GM12875 (cell line): Measurements from ENCODE around the gene PBRM1.
A peak's percentile ranks its signal among the peaks of the same experiment; 100 is the strongest.

Source experiments
- H3K4me3 ChIP-seq: one replicate; pipeline ENCODE4 v1.5.1; 2011; ENCODE audit warnings: low read depth, low read length, control low read depth
- TF ChIP-seq, protein P1 (sequence below): IDR thresholded peaks from 2 replicates; pipeline ENCODE4 v1.5.1; 2011; ENCODE audit warnings: low read depth, mild to moderate bottlenecking, control low read depth, inconsistent platforms, low read length, moderate library complexity, borderline replicate concordance; ENCODE audit not compliant: insufficient read depth

Gene PBRM1

GRCh38 chr3:52513281-52513680 lies 172.4 kb downstream of the PBRM1 start:
- no peak overlapping the region for H3K4me3 ChIP-seq
- TF ChIP-seq, protein P1, sequence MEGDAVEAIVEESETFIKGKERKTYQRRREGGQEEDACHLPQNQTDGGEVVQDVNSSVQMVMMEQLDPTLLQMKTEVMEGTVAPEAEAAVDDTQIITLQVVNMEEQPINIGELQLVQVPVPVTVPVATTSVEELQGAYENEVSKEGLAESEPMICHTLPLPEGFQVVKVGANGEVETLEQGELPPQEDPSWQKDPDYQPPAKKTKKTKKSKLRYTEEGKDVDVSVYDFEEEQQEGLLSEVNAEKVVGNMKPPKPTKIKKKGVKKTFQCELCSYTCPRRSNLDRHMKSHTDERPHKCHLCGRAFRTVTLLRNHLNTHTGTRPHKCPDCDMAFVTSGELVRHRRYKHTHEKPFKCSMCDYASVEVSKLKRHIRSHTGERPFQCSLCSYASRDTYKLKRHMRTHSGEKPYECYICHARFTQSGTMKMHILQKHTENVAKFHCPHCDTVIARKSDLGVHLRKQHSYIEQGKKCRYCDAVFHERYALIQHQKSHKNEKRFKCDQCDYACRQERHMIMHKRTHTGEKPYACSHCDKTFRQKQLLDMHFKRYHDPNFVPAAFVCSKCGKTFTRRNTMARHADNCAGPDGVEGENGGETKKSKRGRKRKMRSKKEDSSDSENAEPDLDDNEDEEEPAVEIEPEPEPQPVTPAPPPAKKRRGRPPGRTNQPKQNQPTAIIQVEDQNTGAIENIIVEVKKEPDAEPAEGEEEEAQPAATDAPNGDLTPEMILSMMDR, result no peak

DNA sequence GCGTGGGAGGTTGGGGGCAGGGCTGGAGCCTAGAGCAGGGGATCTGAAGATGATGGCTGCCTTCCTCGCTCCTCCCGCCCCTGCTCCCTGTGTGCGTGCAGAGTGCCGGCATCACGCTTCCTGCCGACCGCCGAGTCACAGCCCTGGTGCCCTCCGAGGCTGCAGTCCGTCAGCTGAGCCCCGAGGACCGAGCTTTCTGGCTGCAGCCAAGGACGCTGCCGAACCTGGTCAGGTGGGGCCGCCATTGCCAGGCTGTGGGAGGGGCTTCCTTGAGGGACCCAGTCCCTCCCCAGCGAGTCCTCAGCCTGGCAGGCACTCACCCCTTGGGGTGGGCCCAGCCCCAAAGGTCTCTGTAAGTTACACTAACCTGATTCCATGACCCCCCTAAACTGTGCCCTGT lies 173.0 kb downstream of the PBRM1 start:
- TF ChIP-seq, protein P1, result no peak

DNA sequence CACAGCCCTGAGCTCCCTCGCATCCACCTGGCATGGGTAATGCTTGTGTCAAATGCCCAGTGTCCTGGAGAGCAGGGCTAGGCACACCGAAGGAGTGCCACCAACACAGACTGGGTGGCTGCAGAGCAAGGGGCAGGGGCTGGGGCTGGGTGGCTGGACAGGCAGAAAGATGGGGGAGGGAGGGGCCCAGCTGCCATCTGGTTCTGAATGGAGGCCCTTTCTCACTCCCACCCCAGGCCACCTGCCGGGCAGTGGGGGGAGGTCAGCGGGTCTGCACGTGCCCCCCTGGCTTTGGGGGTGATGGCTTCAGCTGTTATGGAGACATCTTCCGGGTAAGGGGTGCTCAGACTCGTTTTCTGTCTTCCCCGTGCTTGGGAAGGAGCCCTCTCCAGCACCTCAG lies 173.6 kb downstream of the PBRM1 start:
- H3K4me3 ChIP-seq, result no peak overlapping the region
- TF ChIP-seq, protein P1, result no peak

More for the DNA sequence above, 173.0 kb downstream of the PBRM1 start:
- H3K4me3 ChIP-seq, result no peak overlapping the region

DNA sequence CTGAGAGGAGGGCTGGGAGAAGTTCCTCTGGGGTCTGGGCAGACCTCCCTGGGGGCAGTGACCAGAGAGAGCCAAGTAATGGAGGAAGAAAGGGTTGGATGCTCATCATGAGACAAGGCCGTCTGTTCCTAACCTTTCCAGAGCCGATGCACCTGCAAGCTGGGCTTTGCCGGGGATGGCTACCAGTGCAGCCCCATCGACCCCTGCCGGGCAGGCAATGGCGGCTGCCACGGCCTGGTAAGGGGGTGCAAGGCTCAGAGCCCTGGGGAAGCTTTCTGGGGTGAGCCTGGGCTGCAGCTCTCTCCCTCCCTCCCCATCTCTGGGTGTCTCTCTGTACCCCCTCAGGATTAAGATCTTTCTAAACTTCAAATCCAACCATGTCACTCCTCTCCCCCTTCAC lies 174.2 kb downstream of the PBRM1 start:
- TF ChIP-seq, protein P1, result no peak
- H3K4me3 ChIP-seq, result no peak overlapping the region

DNA sequence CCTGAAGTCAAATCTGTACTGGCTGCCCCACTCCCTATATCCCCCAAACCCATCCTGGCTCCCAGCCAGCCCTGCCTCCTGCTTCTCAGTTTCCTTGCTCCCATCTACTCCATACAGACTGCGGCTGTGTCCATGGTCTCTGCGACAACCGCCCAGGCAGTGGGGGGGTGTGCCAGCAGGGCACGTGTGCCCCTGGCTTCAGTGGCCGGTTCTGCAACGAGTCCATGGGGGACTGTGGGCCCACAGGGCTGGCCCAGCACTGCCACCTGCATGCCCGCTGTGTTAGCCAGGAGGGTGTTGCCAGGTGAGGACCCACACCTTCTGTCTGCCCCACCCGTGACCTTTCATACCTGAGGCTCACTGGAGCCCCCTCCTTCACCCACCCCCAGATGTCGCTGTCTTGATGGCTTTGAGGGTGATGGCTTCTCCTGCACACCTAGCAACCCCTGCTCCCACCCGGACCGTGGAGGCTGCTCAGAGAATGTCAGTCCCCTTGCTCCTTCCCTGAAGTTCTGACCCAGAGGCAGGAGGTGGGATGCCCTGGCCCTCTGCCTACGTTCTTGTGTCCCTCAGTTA lies 175.9 kb downstream of the PBRM1 start:
- TF ChIP-seq, protein P1, result 0 out of 2 replicates have a peak, but pooled peaks have one; percentile 21
- no peak overlapping the region for H3K4me3 ChIP-seq

GRCh38 chr3:52507359-52507758 lies 178.4 kb downstream of the PBRM1 start:
- TF ChIP-seq, protein P1, result no peak
- no peak overlapping the region for H3K4me3 ChIP-seq

DNA sequence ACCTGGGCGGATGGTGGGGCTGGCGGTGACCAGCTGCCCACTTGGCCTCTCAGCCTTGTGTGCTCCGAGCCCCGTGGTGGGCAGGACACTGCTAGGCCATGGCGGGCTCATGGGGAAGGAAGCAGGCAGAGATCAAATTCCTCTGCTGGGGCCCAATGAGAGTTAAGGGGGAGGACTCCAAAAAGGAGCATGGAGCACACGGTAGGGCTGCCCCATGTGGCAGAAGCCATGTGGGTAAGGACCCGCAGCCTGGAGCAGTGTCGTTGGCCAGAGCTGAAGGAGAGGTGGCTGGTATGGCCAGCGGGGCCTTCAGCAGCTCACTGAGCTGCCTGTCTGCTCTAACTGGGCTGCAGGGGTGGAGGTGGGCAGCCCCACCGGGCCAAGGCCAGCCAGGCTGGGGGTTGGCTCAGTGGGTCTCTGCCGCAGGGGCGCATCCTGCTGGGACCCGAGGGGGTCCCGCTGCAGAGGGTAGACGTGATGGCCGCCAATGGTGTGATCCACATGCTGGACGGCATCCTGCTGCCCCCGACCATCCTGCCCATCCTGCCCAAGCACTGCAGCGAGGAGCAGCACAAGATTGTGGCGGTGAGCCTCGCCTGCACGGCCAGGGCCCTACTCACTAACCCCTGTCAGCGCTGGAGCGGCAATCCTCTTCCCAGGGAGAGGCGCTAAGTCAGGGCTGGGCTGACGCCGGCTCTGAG lies 179.3 kb downstream of the PBRM1 start:
- TF ChIP-seq, protein P1, result no peak
- no peak overlapping the region for H3K4me3 ChIP-seq
